K562 (cell line): Measurements from ENCODE around the gene MAD1L1.

Experiments used
- KLF10 ChIP-seq: fragments of 250-450 bp; sonication (Bioruptor Pico); IDR thresholded peaks from 2 replicates; pipeline ENCODE4 v1.6.1; 2021; ENCODE audit warnings: matching md5 sums
- MYBL2 ChIP-seq, 2 experiments: fragments of 450-650 bp in 1 of 2; sonication (generic) in 1 of 2; formaldehyde crosslinking in 1 of 2; IDR thresholded peaks; 2 replicates each; pipeline versions ENCODE4 v1.6.1 to v1.8.1; 2017 to 2022; ENCODE audit warnings: borderline replicate concordance in 1 of 2, inconsistent platforms in 1 of 2, low read depth in 1 of 2, mild to moderate bottlenecking in 1 of 2, missing genetic modification reagents in 1 of 2, moderate library complexity in 1 of 2
- MYNN ChIP-seq, 2 experiments: sonication (generic); formaldehyde crosslinking in 1 of 2; IDR thresholded peaks; 2 replicates each; pipeline versions ENCODE4 v1.5.0 to v1.6.1; 2016 to 2020; ENCODE audit warnings: antibody characterized with exemption in 1 of 2, missing genetic modification reagents in 1 of 2
- RAD21 ChIP-seq, 2 experiments: fragments of 250-450 bp in 1 of 2; fragments of 450-650 bp in 1 of 2; sonication (Bioruptor Pico) in 1 of 2; formaldehyde crosslinking in 1 of 2; IDR thresholded peaks in 1 of 2; conservative IDR thresholded peaks in 1 of 2; 2 replicates each; pipeline versions ENCODE4 v1.4.0 to v1.8.0; 2020 to 2022; ENCODE audit warnings: mild to moderate bottlenecking in 2 of 2, moderate library complexity in 1 of 2
- SPI1 ChIP-seq: IDR thresholded peaks from 2 replicates; pipeline ENCODE4 v1.6.1; 2011; ENCODE audit warnings: low read depth, low read length, control low read depth, borderline replicate concordance
- ZBTB2 ChIP-seq: fragments of 450-650 bp; IDR thresholded peaks from 2 replicates; pipeline ENCODE4 v1.6.1; 2016; ENCODE audit warnings: antibody characterized with exemption
- ZNF696 ChIP-seq: fragments of 250-450 bp; sonication (Bioruptor Pico); conservative IDR thresholded peaks from 2 replicates; pipeline ENCODE4 v1.4.0; 2020; ENCODE audit warnings: mild to moderate bottlenecking, moderate library complexity
- TF ChIP-seq, protein P1 (sequence below): sonication (generic); formaldehyde crosslinking; IDR thresholded peaks from 2 replicates; pipeline ENCODE4 v1.9.0; 2022; ENCODE audit warnings: mild to moderate bottlenecking, missing genetic modification reagents

GRCh38 chr7:2094454-2095045 is 138.2 kb downstream of the MAD1L1 start:
- no peak for TF ChIP-seq RAD21 (CRISPR knock-in tag; conservative IDR thresholded peaks at IDR 0.05 in 1 of 2, IDR thresholded peaks at IDR 0.05 in 1 of 2)
- no peak for TF ChIP-seq SPI1
- TF ChIP-seq, protein P1, sequence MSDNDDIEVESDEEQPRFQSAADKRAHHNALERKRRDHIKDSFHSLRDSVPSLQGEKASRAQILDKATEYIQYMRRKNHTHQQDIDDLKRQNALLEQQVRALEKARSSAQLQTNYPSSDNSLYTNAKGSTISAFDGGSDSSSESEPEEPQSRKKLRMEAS (CRISPR knock-in tag) = no peak
- TF ChIP-seq MYNN (IDR thresholded peaks at IDR 0.05) = no peak
- TF ChIP-seq MYNN (CRISPR knock-in tag; IDR thresholded peaks at IDR 0.05) = no peak
- TF ChIP-seq MYBL2 (IDR thresholded peaks at IDR 0.05; ENCODE audit: low read depth) = no peak
- TF ChIP-seq MYBL2 (CRISPR knock-in tag; IDR thresholded peaks at IDR 0.05; ENCODE audit: borderline replicate concordance) = no peak
- no peak for TF ChIP-seq KLF10 (CRISPR knock-in tag)
- TF ChIP-seq ZBTB2 = no peak
- TF ChIP-seq ZNF696 = no peak
